Vagina (tissue), 2 donors: ENCODE data around the gene TMEM25. TPM values are rescaled to one million over a fixed set of nuclear protein-coding genes. Genes with fewer than 3 reads are reported as not detected.
"Not testable (repeated sequence)": the region's sequence is repeated elsewhere in the genome, so short reads cannot be mapped to it uniquely, and the experiment has no call there.

Experiments used
- DNase-seq, 2 donors: peaks; one replicate each; pipeline ENCODE4 v3.0.0-alpha.2; 2017; ENCODE audit errors: extremely low spot score in 2 of 2
- H3K27ac ChIP-seq: fragments of 200-600 bp; sonication (generic); one replicate; pipeline ENCODE4 v1.5.1; 2019
- H3K27me3 ChIP-seq: fragments of 200-600 bp; sonication (generic); one replicate; pipeline ENCODE4 v1.5.1; 2019
- H3K36me3 ChIP-seq, 2 donors: fragments of 200-600 bp; sonication (generic); one replicate each; pipeline ENCODE4 v1.5.1; 2017 to 2019
- H3K4me1 ChIP-seq: fragments of 200-600 bp; sonication (generic); one replicate; pipeline ENCODE4 v1.5.1; 2019
- H3K4me3 ChIP-seq, 2 donors: fragments of 200-600 bp; sonication (generic); 1 replicate in 1 of 2; 2 replicates in 1 of 2; pipeline ENCODE4 v1.5.1; 2016 to 2019
- H3K9me3 ChIP-seq: fragments of 200-600 bp; sonication (generic); one replicate; pipeline ENCODE4 v1.5.1; 2019
- CTCF ChIP-seq, 3 experiments: fragments of 450-650 bp in 2 of 3; fragments of 200-600 bp in 1 of 3; sonication (generic) in 1 of 3; IDR thresholded peaks; one replicate each; pipeline ENCODE4 v1.5.1; 2017 to 2019; ENCODE audit warnings: antibody characterized with exemption in 3 of 3, mild to moderate bottlenecking in 2 of 3, moderate library complexity in 2 of 3
- POLR2A ChIP-seq, 2 donors: fragments of 450-650 bp; IDR thresholded peaks; one replicate each; pipeline ENCODE4 v1.6.1; 2017; ENCODE audit warnings: antibody characterized with exemption in 2 of 2, mild to moderate bottlenecking in 2 of 2, moderate library complexity in 2 of 2
- POLR2AphosphoS5 ChIP-seq, 2 donors: sonication (generic); formaldehyde crosslinking; IDR thresholded peaks; one replicate each; pipeline ENCODE4 v1.9.0; 2017; ENCODE audit warnings: antibody characterized with exemption in 2 of 2, mild to moderate bottlenecking in 2 of 2, low read depth in 1 of 2; ENCODE audit not compliant: insufficient read depth in 1 of 2
- intact Hi-C: fragments of 100-400 bp; cut with DNase I; formaldehyde crosslinking; loops from one replicate; pipeline ENCODE4 v1.15.1; 2023
- total RNA-seq: library from RNA; depleted of rRNA; stranded (reverse); fragments of >200 nt; gene quantifications from one replicate; pipeline ENCODE4 v1.2.3, GENCODE V29; 2016

Gene TMEM25
- 21.4 TPM for total RNA-seq

GRCh38 chr11:118530683-118531596 lies at the start of gene TMEM25:
TMEM25 (plus strand) TSS chr11:118531192; CDS start chr11:118531802, 610 bp downstream.
- no peak for DNase-seq
- H3K4me1 ChIP-seq: peaks cover 34% of the 10 kb centered on the region
- H3K36me3 ChIP-seq: no peaks in the 10 kb centered on the region
- H3K27ac ChIP-seq: peak within 1 kb of the TSS; percentile 77
- intact Hi-C loops: no loop called here
- no peak for TF ChIP-seq CTCF (IDR thresholded peaks at IDR 0.05)
- TF ChIP-seq POLR2AphosphoS5 (IDR thresholded peaks at IDR 0.05; ENCODE audit: insufficient read depth in 1 of 2, low read depth in 1 of 2): peak in 1 of 2 donors; percentile 30
- H3K27me3 ChIP-seq: no peaks in the 10 kb centered on the region
- no peaks in the 10 kb centered on the region for H3K9me3 ChIP-seq
- H3K4me3 ChIP-seq: peak within 1 kb of the TSS; percentile 84 to 86

- H3K27ac ChIP-seq, H3K27me3 ChIP-seq, H3K4me1 ChIP-seq, H3K4me3 ChIP-seq, H3K9me3 ChIP-seq, intact Hi-C loops, DNase-seq: not testable (repeated sequence)
- peaks cover 3 to 89% of the 10 kb centered on the region in 2 donors for H3K36me3 ChIP-seq
Measured at GRCh38 chr11:118481238-118481637, 49.8 kb upstream of the TMEM25 start.

DNA sequence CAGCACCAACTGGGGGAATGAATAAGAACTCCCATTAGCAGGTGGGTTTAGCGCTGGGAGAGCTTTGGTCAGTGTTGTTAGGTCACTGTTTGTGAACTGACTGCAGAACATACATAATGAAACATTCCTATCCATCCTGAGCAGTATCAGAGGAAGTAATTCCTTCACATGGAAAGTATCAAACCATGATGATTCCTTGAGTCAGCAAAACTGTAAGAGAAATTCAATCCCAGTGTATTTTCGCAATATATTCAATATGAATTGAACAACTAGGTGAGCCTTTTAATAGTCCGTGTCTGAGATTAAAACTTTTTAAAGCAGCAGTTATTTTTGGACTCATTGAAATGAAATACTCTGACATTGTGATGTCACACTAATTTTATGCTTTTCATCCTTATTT lies 46.6 kb upstream of the TMEM25 start:
- intact Hi-C loops: no loop called here

GRCh38 chr11:118485273-118485672 lies 45.7 kb upstream of the TMEM25 start:
- no peak overlapping the region for H3K4me3 ChIP-seq
- no peaks in the 10 kb centered on the region for H3K27me3 ChIP-seq
- no peaks in the 10 kb centered on the region for H3K4me1 ChIP-seq
- TF ChIP-seq POLR2A (IDR thresholded peaks at IDR 0.05) (no peak), CTCF (IDR thresholded peaks at IDR 0.05) (no peak)
- no peaks in the 10 kb centered on the region for H3K9me3 ChIP-seq
- peaks cover 3 to 77% of the 10 kb centered on the region in 2 donors for H3K36me3 ChIP-seq
- H3K27ac ChIP-seq: no peak overlapping the region
- DNase-seq: no peak
- intact Hi-C loops: loop anchor here (5.0 kb wide), 1 partner anchor 83 kb away; the partner anchor contains the start of gene ATP5MG

More for the DNA sequence above, 46.6 kb upstream of the TMEM25 start:
- no peak overlapping the region for H3K4me3 ChIP-seq
- DNase-seq: no peak
- H3K36me3 ChIP-seq: peaks cover 3 to 77% of the 10 kb centered on the region in 2 donors
- no peaks in the 10 kb centered on the region for H3K9me3 ChIP-seq
- H3K27ac ChIP-seq: no peak overlapping the region
- H3K27me3 ChIP-seq: no peaks in the 10 kb centered on the region
- TF ChIP-seq CTCF (IDR thresholded peaks at IDR 0.05): no peak
- TF ChIP-seq POLR2AphosphoS5 (IDR thresholded peaks at IDR 0.05; ENCODE audit: insufficient read depth in 1 of 2, low read depth in 1 of 2): no peak
- no peak for TF ChIP-seq POLR2A (IDR thresholded peaks at IDR 0.05)
- no peaks in the 10 kb centered on the region for H3K4me1 ChIP-seq

- Histone ChIP-seq H3K36me3 (peaks cover 6 to 71% of the 10 kb centered on the region in 2 donors), H3K4me1 (no peaks in the 10 kb centered on the region), H3K27me3 (no peaks in the 10 kb centered on the region), H3K9me3 (no peaks in the 10 kb centered on the region), H3K4me3 (no peak overlapping the region), H3K27ac (no peak overlapping the region)
- intact Hi-C loops: loop anchor here (5.0 kb wide), 1 partner anchor 86 kb away; the partner anchor contains the start of gene ATP5MG
- DNase-seq: no peak
- TF ChIP-seq CTCF (IDR thresholded peaks at IDR 0.05) (peak; percentile 73 to 88 (median 86)), POLR2A (IDR thresholded peaks at IDR 0.05) (no peak), POLR2AphosphoS5 (IDR thresholded peaks at IDR 0.05; ENCODE audit: insufficient read depth in 1 of 2, low read depth in 1 of 2) (peak in 1 of 2 donors; percentile 20)
Measured at GRCh38 chr11:118488480-118489109, 42.4 kb upstream of the TMEM25 start.
